OCI-LY7 (cell line): ENCODE data around the gene DMD.

Experiments used
- EZH2phosphoT487 ChIP-seq: fragments of 200-600 bp; sonication (generic); IDR thresholded peaks from 2 replicates; pipeline ENCODE4 v1.6.1; 2018; ENCODE audit warnings: low read depth, borderline replicate concordance, mild to moderate bottlenecking, mixed run types, antibody characterized with exemption, low read length, moderate library complexity, mixed read lengths
- TF ChIP-seq, protein P1 (sequence below): fragments of 200-600 bp; sonication (generic); conservative IDR thresholded peaks from 2 replicates; pipeline ENCODE4 v1.5.1; 2014; ENCODE audit warnings: mild to moderate bottlenecking, antibody characterized with exemption, low read length, moderate library complexity, mixed read lengths

DNA sequence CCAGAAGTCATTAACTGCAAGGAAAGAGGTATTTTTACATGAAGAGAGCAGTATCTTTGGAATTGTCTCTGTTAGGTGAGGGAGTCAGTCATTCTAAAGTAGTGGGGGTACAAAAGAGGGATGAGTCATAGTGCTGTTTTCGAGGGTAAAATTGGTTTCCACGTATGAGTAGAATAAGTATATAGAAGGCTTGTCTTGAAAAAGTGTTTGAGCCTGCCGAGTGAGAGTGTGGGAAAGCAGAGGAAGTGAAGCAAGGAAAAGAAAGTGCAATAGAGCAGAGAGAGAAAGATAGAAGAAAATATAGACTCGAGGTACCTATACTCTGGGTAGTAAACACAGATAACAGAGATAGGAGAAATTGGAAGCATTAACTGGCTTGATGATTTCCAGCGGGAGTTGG lies 696.4 kb downstream of the DMD start:
- TF ChIP-seq, protein P1, sequence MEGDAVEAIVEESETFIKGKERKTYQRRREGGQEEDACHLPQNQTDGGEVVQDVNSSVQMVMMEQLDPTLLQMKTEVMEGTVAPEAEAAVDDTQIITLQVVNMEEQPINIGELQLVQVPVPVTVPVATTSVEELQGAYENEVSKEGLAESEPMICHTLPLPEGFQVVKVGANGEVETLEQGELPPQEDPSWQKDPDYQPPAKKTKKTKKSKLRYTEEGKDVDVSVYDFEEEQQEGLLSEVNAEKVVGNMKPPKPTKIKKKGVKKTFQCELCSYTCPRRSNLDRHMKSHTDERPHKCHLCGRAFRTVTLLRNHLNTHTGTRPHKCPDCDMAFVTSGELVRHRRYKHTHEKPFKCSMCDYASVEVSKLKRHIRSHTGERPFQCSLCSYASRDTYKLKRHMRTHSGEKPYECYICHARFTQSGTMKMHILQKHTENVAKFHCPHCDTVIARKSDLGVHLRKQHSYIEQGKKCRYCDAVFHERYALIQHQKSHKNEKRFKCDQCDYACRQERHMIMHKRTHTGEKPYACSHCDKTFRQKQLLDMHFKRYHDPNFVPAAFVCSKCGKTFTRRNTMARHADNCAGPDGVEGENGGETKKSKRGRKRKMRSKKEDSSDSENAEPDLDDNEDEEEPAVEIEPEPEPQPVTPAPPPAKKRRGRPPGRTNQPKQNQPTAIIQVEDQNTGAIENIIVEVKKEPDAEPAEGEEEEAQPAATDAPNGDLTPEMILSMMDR: no peak
- no peak for TF ChIP-seq EZH2phosphoT487
